GM19455 (cell line): Measurements from ENCODE around the gene BRF1.
"Not testable (repeated sequence)": the region's sequence is repeated elsewhere in the genome, so short reads cannot be mapped to it uniquely, and the experiment has no call there.

ENCODE experiments used
- ATAC-seq: cut with Tn5 transposase; IDR thresholded peaks from one replicate; pipeline ENCODE4 v1.9.1; 2021; ENCODE audit not compliant: unreplicated experiment

The BRF1 gene

DNA sequence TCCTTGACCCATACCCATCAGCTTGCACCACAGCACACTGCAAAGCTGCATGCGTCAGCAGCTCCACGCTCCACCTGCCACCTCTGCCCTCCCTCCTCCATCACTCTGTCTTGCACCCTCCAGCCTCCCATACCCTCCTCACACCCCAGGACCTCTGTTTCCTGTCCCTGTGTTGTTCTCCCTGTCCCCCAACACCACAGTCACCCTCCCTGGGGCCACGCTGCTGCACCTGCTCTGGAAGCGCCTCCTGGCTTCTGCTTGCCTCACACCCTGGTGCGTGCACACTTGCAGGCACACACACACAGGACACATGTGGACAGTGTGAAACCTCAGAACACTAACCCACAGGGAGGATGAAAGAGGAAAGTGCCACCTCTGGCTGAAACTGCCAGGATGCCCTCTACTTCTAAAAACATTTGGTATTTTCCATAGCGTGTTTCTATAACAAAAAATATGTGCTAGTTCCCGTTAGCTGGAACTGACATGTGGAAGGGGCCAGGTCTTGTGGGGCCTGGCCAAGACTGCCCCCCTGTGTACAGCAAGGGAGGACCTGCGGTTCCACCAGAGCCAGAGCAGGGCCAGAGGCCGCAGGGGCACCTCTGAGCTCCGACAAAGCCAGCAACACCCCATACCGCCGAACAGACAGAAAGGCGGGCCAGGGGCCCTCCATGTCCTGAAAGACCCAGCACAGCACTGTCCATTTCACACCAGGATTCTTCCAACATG is 10.0 kb downstream of the BRF1 start:
- no peak for ATAC-seq

DNA sequence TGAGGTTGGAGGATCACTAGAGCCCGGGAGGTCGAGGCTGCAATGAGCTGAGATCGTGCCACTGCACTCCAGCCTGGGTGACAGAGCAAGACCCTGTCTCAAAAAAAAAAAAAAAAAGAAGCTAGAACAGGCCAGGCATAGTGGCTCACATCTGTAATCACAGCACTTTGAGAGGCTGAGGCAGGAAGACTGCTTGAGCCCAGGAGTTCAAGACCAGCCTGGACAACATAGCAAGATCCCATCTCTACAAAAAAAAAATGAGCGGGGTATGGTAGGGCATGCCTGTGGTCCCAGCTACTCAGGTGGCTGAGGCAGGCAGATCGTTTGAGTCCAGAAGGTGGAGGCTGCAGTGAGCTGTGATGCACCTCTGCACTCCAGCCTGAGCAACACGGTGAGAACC is 11.9 kb downstream of the BRF1 start:
- not testable (repeated sequence) for ATAC-seq

DNA sequence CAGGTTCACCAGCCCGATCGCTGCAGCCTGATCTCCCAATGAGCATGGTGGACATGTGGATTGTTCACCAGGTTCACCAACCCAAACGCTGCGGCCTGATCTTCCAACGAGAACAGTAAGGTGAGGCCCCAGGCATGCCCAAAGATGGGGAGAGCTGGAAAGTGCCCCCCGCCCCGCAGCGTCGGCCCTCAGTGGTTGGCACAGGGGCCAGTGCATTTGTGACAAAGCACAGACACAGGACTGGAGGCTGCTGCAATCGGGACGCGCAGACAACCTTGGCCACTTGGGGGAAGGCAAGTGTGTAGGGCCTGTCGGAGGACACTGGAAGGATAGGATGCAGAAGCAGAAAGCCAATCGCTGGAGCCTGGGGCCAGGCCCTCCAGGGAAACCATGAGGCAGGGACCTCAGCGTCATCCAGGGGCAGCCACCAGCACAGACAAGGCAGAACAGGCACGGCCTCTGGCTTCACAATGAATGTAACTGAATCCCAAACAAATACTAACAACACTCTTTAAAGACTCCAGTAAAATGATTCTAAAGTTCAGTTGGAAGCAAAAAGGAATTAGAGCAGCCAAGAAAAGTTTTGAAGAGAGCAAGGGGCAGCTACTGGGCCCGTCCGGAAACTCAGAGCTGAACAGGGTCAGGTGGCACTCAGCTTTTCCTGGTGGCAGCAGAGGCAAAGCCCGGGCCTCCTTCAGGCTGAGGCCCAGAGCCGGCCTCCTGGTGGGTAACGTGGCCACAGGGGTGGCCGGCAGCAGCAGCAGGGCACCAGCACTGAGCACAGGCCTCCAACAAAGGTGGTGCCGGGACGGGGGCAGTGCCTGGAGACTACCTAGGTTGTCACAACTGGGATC is 13.3 kb downstream of the BRF1 start:
- no peak for ATAC-seq

DNA sequence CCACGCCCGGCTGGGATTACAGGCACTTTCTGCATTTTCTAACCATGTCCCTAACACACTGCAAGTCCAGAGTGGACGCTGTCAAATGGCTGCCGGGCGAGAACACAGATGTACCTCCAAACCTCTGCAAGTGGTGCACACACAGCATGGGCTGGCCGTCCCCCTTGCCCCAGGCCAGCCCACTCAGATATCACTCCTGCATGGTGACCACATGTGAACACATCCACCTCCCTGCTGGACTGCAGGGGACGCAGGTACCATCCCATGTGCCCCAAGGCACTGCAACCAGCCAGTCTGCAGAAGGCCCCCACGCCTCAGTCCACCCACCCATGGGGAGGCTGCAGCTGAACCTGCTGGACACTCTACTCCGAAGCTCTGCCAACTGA is 14.0 kb downstream of the BRF1 start:
- ATAC-seq = no peak

DNA sequence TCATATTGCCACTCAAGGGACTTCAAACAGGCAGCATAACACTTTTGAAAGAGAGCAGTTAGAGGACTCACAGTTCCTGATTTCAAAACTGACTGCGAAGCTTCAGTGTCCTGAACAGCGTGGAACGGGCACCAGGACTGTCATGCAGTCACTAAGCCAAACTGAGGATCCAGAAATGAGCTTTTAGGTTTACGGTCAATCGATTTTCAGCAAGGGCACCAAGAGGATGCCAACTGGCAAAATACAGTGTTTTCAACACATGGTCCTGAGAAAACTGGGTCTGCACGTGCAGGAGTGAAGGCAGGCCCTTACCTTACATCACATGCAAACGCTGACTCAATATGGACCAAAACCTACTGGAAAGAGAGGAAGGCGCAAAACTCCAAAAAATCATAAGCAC is 15.6 kb downstream of the BRF1 start:
- ATAC-seq = no peak

DNA sequence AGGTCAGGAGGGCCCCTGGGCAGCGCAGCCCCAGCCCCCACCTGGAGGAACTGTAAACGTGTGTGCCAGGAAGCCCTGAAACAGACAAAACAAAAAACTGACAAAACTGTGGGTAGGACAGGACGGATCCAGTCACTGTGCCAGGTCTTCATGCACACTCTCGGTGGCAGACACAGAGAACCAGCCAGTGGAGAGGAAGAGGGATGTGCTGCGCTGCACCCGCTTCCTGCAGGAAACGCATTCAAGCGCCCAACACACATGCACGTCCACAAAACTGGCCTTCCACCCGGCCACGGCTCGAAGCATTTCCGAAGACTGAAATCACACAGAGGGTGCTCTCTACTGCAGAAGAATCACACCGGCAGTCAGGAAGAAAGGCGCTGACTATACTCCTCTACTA is 16.9 kb downstream of the BRF1 start:
- no peak for ATAC-seq

DNA sequence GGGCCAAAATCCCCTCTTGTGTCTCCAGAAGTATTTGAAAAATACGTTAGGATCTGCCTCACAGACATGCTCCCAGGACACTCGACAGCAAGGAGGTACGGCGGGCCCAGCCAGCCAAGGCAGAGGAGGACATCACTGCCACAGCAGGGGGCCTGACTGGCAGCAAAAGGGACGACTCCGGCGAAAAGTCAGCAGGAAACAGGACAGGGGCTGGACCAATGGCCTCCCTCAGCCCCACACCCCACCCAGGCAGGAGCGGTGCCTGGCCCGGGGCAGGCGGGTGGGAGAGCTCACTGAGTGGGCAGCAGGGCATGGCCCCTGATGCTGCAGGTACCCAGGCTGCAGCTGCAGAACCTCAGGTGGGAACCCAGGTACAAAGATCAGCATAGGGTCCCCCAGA is 17.8 kb downstream of the BRF1 start:
- no peak for ATAC-seq

DNA sequence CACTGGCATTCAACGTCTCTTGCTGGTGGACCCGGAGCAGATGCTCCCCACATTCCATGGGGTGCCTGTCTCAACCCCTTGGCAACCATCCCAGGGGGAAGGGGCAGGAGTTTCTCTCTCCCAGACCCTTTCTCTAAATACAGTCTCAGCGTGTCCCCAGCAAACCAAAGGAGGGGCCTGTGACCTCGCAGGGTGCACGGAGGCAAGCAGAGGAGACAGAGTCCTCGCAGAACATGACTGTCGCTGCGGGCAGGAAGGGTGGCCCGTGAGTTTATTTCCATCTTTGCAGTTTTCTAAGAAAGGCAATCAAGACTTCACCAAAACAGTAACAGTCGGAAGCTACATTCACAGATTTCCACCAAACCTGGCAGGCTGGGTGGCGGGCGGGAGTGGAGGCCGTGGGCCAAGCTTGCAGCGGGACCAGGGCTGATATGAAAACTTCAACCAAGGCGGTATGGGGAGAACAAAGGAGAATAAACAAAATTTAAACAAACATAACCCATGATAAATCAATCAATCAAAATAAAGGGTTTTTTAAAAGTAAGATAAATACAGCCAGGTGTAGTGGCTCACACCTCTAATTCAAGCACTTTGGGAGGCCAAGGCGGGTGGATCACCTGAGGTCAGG is 18.6 kb downstream of the BRF1 start:
- ATAC-seq = no peak

DNA sequence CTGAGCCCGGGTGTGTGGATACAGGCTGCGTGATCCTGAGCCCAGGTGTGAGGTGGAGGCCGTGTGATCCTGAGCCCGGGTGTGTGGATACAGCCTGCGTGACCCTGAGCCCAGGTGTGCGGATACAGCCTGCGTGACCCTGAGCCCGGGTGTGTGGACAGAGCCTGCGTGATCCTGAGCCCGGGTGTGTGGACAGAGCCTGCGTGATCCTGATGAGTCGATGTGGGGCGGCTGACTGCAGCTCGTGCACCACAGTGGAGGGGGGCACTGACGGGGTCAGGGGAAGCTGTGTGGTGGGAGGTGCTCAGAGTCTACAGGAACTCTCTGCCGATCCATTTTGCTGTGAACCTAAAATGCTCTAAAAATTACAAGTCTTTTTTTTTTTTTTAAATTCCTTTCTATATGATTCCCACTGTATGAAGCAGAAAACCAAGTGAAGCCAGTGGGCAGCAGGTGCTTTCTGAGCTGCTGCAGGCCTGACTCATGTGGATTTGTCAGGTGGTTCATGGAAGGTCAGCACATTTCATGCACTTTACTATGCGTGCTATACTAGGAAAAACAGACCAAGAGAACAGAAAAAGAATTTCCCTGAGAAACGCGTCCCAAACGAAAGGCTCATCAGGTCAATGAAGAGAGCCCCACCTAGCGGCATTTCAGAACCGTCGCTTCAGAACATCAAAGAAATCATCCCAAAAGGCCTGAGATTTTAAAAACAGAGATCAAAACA is 19.3 kb downstream of the BRF1 start:
- ATAC-seq = no peak

DNA sequence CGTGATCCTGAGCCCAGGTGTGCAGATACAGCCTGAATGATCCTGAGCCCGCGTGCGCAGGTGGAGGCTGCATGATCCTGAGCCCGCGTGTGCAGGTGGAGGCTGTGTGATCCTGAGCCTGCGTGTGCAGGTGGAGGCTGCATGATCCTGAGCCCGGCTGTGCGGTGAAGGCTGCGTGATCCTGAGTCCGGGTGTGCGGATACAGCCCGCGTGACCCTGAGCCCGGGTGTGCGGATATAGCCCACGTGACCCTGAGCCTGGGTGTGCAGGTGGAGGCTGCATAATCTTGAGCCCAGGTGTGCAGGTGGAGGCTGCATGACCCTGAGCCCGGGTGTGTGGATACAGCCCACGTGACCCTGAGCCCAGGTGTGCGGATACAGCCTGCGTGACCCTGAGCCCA is 20.3 kb downstream of the BRF1 start:
- ATAC-seq = no peak

DNA sequence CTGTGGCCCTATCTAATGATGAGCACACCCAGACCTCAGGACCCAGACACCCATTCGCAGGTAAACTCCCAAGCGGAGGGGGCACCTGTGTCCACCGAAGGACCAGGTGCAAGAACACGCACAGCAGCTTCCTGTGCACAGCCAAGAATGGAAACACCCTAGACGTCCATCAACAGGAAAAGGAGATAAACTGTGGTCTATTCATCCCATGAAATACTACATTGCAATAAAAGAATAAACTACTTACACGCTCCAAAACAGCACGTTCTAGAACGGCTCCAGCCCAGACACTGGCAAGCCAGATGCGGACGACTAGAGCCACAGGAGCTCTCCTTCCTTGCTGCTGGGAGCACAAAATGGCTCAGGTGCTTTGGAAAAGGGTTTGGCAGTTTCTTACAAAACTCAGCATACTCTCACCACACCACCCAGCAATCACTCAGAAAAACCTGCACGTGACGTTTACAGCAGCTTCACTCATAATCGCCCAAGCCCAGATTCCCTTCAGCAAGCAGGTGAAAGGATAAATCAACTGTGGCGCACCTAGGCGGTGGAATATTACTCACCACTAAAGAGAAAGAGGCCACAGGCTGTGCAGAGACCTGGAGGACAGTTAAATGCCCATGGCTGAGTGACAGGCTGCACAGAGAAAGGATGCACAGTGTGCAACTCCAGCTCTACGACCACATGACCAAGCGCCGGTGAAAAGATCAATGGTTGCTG is 21.0 kb downstream of the BRF1 start:
- ATAC-seq = no peak

DNA sequence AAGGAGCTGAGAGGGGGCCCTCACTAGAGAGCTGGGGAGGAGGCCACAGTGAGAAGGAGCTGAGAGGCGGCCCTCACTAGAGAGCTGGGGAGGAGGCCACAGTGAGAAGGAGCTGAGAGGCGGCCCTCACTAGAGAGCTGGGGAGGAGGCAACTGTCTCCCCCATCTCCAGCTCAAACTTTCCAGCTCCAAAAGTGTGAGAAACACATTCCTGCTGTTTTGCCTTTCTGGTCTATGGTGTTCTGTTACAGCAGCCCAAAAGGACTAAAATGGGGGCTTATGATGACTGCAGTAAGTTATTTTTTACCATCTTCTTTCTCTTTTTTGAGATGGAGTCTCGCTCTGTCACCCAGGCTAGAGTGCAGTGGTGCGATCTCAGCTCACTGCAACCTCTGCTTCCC is 23.4 kb downstream of the BRF1 start:
- ATAC-seq = not testable (repeated sequence)

DNA sequence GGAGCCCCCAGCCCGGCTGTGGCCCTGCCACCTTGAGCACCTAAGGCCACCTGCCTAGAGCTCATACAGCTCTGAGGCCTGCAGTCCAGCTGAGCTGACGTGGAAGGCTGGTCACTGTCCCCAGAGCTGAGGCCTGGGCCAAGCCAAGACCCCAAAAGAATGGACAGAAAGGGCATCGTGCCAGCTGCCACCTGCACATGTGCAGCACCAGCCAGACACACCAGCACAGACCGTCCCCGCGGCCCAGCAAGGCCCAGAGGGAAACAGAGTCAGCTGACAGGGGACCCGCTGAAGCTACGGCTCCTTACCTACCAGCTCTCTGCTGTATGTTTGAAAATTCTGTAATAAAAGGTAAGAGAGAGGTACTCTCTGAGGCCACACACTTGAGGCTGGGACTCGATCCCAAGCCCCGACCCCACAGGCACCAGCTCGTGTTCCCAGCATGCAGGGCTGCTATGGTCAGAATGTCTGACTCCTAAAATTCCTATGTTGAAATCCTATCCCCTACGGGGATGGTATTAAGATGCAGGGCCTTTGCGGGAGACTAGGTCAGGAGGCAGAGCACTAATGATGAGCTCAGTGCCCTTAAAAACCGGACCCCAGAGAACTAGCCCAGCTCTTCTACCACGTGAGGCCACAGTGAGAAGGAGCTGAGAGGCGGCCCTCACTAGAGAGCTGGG is 25.4 kb downstream of the BRF1 start:
- no peak for ATAC-seq

DNA sequence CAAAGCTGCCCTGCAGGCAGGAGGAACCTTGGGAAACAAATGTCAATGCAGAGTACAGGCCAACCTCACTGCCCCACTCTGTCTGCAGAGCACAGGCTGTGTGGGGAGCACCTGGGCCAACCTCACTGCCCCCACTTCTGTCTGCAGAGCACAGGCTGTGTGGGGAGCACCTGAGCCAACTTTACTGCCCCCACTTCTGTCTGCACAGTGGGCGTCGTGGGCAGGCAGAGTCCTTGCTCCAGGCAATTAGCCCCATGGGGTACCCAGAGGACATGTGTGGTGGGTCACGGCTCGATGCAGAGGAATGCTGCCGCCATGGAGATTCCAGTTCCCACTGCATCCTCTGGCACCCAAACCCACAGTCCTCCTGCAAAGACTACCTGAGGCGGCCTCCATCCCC is 26.2 kb downstream of the BRF1 start:
- no peak for ATAC-seq

DNA sequence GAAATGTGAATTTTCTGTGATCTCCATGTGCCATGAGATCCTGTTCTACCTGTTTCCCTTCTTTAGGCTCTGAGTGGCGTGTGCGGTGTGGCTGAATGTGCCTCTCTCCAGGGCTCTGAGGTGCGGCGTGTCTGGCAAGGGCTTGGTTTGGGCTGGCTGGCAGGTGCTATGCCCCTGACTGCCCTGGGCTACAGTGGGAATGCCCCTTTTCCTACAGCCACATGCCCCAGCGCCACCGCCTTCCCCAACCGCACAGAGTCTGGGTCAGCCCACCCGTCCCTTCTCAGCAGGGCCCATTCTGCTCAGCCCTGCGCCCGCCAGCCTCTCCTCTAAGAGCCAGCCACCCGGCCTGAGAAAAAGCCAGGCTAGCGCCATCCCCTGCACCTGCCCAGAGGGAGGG is 27.7 kb downstream of the BRF1 start:
- no peak for ATAC-seq

DNA sequence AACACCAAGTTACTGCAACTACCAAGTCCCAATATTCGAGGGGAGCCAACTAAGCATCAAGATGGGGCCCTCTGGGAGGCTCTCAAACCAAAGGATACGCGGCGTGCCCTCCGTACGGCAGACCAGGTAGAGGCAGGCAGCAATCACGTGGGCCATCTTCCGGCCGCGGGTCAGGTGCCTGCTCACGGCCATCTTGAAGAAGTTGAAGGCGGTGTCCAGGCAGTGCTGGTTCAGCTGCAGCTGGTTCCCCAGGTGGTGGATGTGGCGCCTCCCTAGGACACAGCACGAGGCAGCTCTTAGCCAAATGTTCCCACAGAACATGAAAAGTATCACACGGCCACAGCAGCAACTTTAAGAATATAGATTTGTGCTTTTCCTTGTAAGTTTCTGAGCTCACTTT is 28.2 kb downstream of the BRF1 start:
- no peak for ATAC-seq

DNA sequence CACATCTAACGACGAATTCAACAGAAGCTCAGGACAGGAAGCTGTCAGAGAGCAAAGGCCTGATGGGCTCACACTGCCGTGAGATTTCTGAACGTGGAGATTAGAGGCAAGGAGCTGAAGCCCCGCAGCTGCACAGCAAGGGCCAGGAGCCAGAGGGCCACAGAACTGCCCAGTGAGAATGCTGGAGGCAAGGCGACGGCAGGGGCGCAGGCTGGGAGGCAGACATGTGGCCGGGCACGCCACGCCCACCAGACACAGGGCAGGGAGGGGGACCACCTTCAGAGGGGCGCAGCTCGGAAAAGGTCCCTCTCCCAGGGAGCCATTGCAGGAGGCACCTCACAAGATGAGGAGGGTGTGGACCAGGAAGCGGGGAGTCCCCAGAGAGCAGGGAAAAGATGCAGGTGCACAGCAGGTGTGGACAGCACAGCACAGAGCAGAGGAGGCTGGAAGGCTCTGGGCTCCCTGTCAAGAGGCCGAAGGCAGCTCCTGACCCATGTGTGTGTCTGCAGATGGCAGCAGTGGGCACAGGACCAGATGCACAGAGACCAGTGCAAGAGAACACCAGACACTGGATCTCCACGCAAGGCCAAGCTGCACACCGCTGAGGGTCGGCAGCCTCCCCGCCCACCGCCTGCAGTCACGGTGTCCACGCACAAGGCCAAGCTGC is 29.4 kb downstream of the BRF1 start:
- no peak for ATAC-seq

DNA sequence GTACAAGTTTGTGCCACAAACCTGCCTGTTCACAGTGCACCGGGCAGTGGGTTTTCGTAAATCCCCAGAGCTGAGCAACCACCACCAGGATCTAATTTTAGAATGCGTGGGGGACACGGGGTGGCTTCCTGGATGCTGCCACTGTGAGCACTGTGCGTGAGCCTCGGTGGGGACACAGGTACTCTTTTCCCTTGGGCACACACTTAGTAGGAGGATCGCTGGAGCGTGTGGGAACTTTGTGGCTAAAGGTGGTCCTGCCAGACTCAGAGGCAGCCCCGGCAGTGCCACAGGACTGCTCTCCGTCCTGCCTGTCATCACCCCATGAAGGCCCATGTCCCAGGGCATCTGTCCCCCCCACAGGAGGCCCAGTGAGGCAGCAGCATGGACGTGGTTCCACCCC is 31.4 kb downstream of the BRF1 start:
- no peak for ATAC-seq

DNA sequence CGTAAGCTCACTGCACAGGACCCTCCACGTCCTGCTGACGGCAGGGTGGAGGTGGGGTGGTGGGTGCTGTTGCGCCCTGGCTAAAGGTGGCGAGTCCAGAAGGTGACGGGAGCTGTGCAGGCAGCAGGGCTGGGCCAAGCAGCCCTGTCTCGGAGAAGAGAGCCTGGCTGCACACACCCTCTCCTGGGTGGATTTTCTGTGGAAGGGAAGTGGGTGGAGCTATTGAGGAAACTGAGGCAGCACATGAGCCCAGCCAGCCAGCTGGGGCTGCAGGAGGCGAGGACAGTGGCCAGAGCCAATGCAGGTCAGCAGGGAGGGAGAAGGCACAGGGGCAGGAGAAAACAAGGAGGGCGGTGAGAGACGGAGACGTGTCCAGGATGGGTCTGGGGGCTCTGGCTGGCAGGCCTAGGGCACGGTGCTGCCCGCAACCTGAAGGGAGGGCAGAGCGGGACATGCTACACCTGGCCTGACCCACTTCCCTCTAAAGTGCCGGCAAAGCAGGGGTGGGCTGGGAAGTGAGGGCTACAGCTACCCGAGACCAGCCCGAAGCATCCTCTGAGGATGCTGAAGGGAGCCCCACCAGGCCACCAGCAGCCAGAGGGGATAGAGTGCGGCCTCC is 32.0 kb downstream of the BRF1 start:
- ATAC-seq = no peak
